ENCODE results near the gene DLG1. TPM values are rescaled to one million over a fixed set of nuclear protein-coding genes. Genes with fewer than 3 reads are reported as not detected.

Gene DLG1
- total and polyA plus RNA-seq, 2 of the 4 experiments (the other 2 are of a cell fraction), result 21.2 to 57.7 TPM

DNA sequence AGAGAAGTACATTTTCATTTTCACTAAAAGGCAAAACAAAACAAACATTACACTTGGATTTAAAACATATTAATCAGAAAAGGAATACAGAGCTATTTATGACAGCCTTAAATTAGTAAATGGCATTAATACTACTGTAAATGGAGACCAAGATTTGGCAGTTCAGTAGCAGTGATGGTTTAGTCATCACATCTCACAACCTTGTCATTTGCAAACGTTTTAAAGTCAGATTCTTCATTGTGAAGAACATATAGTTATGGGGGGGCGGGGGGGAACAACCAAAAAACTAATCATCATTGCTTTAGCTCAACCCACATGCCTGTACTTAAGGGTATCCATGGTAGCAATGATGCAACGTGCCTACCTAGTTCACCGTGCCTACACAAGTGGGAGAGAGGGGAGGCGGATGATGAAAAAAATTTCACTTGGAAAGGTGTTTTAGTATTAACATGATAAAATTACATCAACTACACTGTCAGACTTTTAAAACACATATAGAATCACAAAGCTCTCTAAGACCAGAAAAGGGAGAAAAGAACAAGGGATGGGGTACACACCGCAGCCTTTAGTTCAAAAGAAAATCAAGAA, 40.1 kb downstream of the DLG1 start:
- no CpG with 5 or more reads among the region's 6 CpGs for WGBS, 2 experiments (ENCODE audit: extremely low coverage in 2 of 2, insufficient read length in 1 of 2)
- Histone ChIP-seq H3K14ac (replicated peaks; ENCODE audit: low read depth, low read length) (no peak overlapping the region), H3K4me2 (ENCODE audit: low read depth, low read length) (no peak overlapping the region), H3K9ac (ENCODE audit: low read depth, low read length) (no peak overlapping the region), H4K8ac (ENCODE audit: low read depth in 2 of 2, low read length in 2 of 2) (no peak overlapping the region), H2BK20ac (ENCODE audit: low read depth, low read length) (no peak overlapping the region), H4K91ac (ENCODE audit: insufficient read depth, low read depth, low read length) (no peak overlapping the region), H2AK9ac (replicated peaks; ENCODE audit: low read depth, low read length, poor library complexity) (no peak overlapping the region), H3K4me3 (ENCODE audit: insufficient read depth, low read depth, low read length) (no peak overlapping the region), H3K4ac (ENCODE audit: low read depth, low read length) (no peak overlapping the region), H3K79me1 (ENCODE audit: low read depth in 1 of 2, low read length in 2 of 2) (peaks cover 32 to 66% of the 10 kb centered on the region in 2 experiments), H3K56ac (ENCODE audit: extremely low read depth, insufficient read depth, low read length) (no peak overlapping the region), H3K18ac (ENCODE audit: low read depth, low read length) (no peak overlapping the region), H3K36me3 (ENCODE audit: control insufficient read depth, insufficient read depth, low read length) (no peaks in the 10 kb centered on the region), H3K27me3 (ENCODE audit: control insufficient read depth, insufficient read depth, low read length) (no peaks in the 10 kb centered on the region), H2BK5ac (ENCODE audit: low read depth, low read length, poor library complexity, severe bottlenecking) (no peak overlapping the region), H3K23ac (ENCODE audit: low read depth, low read length) (no peak overlapping the region), H2AFZ (replicated peaks; ENCODE audit: low read length, poor library complexity) (no peak overlapping the region), H3K4me1 (ENCODE audit: control insufficient read depth, insufficient read depth, low read length) (peaks cover 2% of the 10 kb centered on the region), H3K9me3 (ENCODE audit: control insufficient read depth, insufficient read depth, low read length) (no peaks in the 10 kb centered on the region), H4K20me1 (ENCODE audit: insufficient read depth, low read length) (peaks cover 37% of the 10 kb centered on the region), H3K27ac (ENCODE audit: insufficient read depth, low read length) (no peak overlapping the region), H2BK15ac (ENCODE audit: low read depth, low read length) (no peak overlapping the region), H2BK120ac (ENCODE audit: low read depth, low read length) (no peak overlapping the region), H4K5ac (ENCODE audit: low read depth, low read length) (no peak overlapping the region), H3K9me1 (ENCODE audit: insufficient read depth, low read length) (peaks cover 3% of the 10 kb centered on the region; the same call in 1 of the 2 replicates), H2AK5ac (ENCODE audit: low read depth, low read length) (no peak overlapping the region)
- POLR2A ChIA-PET (ENCODE audit: unreplicated experiment), result no interaction called here
- dilution Hi-C loops (cut with HindIII; ENCODE audit: low sequenced_read_pairs, unreplicated experiment) (no loop called here), intact Hi-C loops (cut with micrococcal nuclease) (no loop called here), in situ Hi-C loops (cut with MboI; ENCODE audit: low sequenced_read_pairs) (loop anchor here (10.0 kb wide), 1 partner anchor 257 kb away; no protein-coding TSS in a partner anchor)
- CTCF ChIA-PET, result interaction anchor here (1.2 to 1.4 kb wide), 2 partner anchors 23 to 243 kb away, joined by 3 read pairs; no protein-coding TSS in a partner anchor
- TF ChIP-seq FOS (IDR thresholded peaks at IDR 0.05; ENCODE audit: low read depth, low read length), result no peak
- no peak for ATAC-seq (ENCODE audit: low read depth)
- no peak for DNase-seq
- no TSS peak for BruUV-seq (replicated peaks)

Measured in IMR-90 (cell line).